WTC11 (cell line): ENCODE data around the gene CNR2. TPM values are rescaled to one million over a fixed set of nuclear protein-coding genes. Genes with fewer than 3 reads are reported as not detected.

ENCODE experiments used
- ATAC-seq: fragments of 200-7000 bp; cut with Tn5 transposase; 2 replicates; pipeline ENCODE4 v1.10.0; 2021; ENCODE audit warnings: mild to moderate bottlenecking, moderate library complexity
- CTCF ChIA-PET: fragments of 300-600 bp; sonication (Branson Sonifier 250); formaldehyde crosslinking; loops from one replicate; lab custom pipeline; 2021; ENCODE audit warnings: antibody characterized with exemption; lab: Charles Lee
- POLR2A ChIA-PET: fragments of 350-600 bp; sonication (Branson Sonifier 250); formaldehyde crosslinking; loops from one replicate; lab custom pipeline; 2021; ENCODE audit warnings: antibody characterized with exemption; lab: Charles Lee
- DNase-seq: peaks from one replicate; pipeline ENCODE4 v3.0.0; 2021; ENCODE audit warnings: low spot score
- H3K27ac Mint-ChIP-seq: 2 replicates; pipeline ENCODE4 v1.8.0; 2021; ENCODE audit warnings: mixed read lengths
- H3K27me3 Mint-ChIP-seq: 2 replicates; pipeline ENCODE4 v1.8.0; 2021; ENCODE audit warnings: low read depth, mild to moderate bottlenecking, moderate library complexity, mixed read lengths
- H3K36me3 Mint-ChIP-seq: 2 replicates; pipeline ENCODE4 v1.8.0; 2021; ENCODE audit warnings: mixed read lengths
- H3K4me1 Mint-ChIP-seq: 2 replicates; pipeline ENCODE4 v1.8.0; 2022; ENCODE audit warnings: mixed read lengths
- H3K4me3 Mint-ChIP-seq: 2 replicates; pipeline ENCODE4 v1.8.0; 2021; ENCODE audit warnings: mild to moderate bottlenecking, moderate library complexity, mixed read lengths
- H3K9me3 Mint-ChIP-seq: 2 replicates; pipeline ENCODE4 v1.8.0; 2021; ENCODE audit warnings: mixed read lengths
- ATF1 ChIP-seq: sonication (generic); formaldehyde crosslinking; IDR thresholded peaks from 2 replicates; pipeline ENCODE4 v1.8.1; 2023; ENCODE audit warnings: mild to moderate bottlenecking, moderate library complexity, missing genetic modification reagents
- ESRRA ChIP-seq: sonication (generic); formaldehyde crosslinking; IDR thresholded peaks from 2 replicates; pipeline ENCODE4 v1.8.1; 2022; ENCODE audit warnings: mild to moderate bottlenecking, missing genetic modification reagents, borderline replicate concordance
- ETV6 ChIP-seq: sonication (generic); formaldehyde crosslinking; IDR thresholded peaks from 2 replicates; pipeline ENCODE4 v1.8.1; 2022; ENCODE audit warnings: mild to moderate bottlenecking, missing genetic modification reagents
- FOXP1 ChIP-seq: sonication (generic); formaldehyde crosslinking; IDR thresholded peaks from 2 replicates; pipeline ENCODE4 v1.8.0; 2022; ENCODE audit warnings: missing genetic modification reagents, mild to moderate bottlenecking, moderate library complexity, borderline replicate concordance
- MXD4 ChIP-seq: fragments of 250-450 bp; sonication (Bioruptor Pico); IDR thresholded peaks from 2 replicates; pipeline ENCODE4 v1.8.0; 2021; ENCODE audit warnings: mild to moderate bottlenecking, moderate library complexity, borderline replicate concordance
- NR1H2 ChIP-seq: sonication (generic); formaldehyde crosslinking; IDR thresholded peaks from 2 replicates; pipeline ENCODE4 v1.9.0; 2021; ENCODE audit warnings: mild to moderate bottlenecking, moderate library complexity, missing genetic modification reagents
- NR3C1 ChIP-seq: sonication (generic); formaldehyde crosslinking; conservative IDR thresholded peaks from 2 replicates; pipeline ENCODE4 v1.8.1; 2023; ENCODE audit warnings: low read depth, mild to moderate bottlenecking, missing genetic modification reagents
- OVOL2 ChIP-seq: fragments of 250-450 bp; sonication (Bioruptor Pico); IDR thresholded peaks from 2 replicates; pipeline ENCODE4 v1.9.0; 2021; ENCODE audit warnings: mild to moderate bottlenecking, borderline replicate concordance
- TCF7 ChIP-seq: sonication (generic); formaldehyde crosslinking; IDR thresholded peaks from 2 replicates; pipeline ENCODE4 v1.8.0; 2022; ENCODE audit warnings: mild to moderate bottlenecking, low read depth, missing genetic modification reagents, moderate library complexity
- TEAD1 ChIP-seq: sonication (generic); formaldehyde crosslinking; IDR thresholded peaks from 2 replicates; pipeline ENCODE4 v1.8.0; 2022; ENCODE audit warnings: mild to moderate bottlenecking, missing genetic modification reagents
- TEAD4 ChIP-seq: sonication (generic); formaldehyde crosslinking; IDR thresholded peaks from 2 replicates; pipeline ENCODE4 v1.8.0; 2022; ENCODE audit warnings: mild to moderate bottlenecking, missing genetic modification reagents
- TP53 ChIP-seq: sonication (generic); formaldehyde crosslinking; IDR thresholded peaks from 2 replicates; pipeline ENCODE4 v1.8.1; 2023; ENCODE audit warnings: mild to moderate bottlenecking, missing genetic modification reagents
- ZNF232 ChIP-seq: sonication (generic); formaldehyde crosslinking; IDR thresholded peaks from 2 replicates; pipeline ENCODE4 v1.8.0; 2022; ENCODE audit warnings: mild to moderate bottlenecking, missing genetic modification reagents
- ZNF317 ChIP-seq: sonication (generic); formaldehyde crosslinking; IDR thresholded peaks from 2 replicates; pipeline ENCODE4 v1.8.1; 2023; ENCODE audit warnings: low read depth, mild to moderate bottlenecking, moderate library complexity, missing genetic modification reagents, borderline replicate concordance
- total RNA-seq: library from RNA; stranded (reverse); gene quantifications from 3 replicates; pipeline ENCODE4 v1.2.3, GENCODE V29; 2021
- TF ChIP-seq, protein P1 (sequence below): sonication (generic); formaldehyde crosslinking; IDR thresholded peaks from 2 replicates; pipeline ENCODE4 v1.8.1; 2022; ENCODE audit warnings: low read depth, mild to moderate bottlenecking, moderate library complexity, missing genetic modification reagents, borderline replicate concordance
- TF ChIP-seq, protein P2 (sequence below): fragments of 250-450 bp; sonication (Bioruptor Pico); IDR thresholded peaks from 2 replicates; pipeline ENCODE4 v1.8.0; 2021; ENCODE audit warnings: mild to moderate bottlenecking
- TF ChIP-seq, protein P3 (sequence below): sonication (generic); formaldehyde crosslinking; IDR thresholded peaks from 2 replicates; pipeline ENCODE4 v1.8.0; 2022; ENCODE audit warnings: mild to moderate bottlenecking, missing genetic modification reagents
- TF ChIP-seq, protein P4 (sequence below): sonication (generic); formaldehyde crosslinking; IDR thresholded peaks from 2 replicates; pipeline ENCODE4 v1.8.1; 2022; ENCODE audit warnings: mild to moderate bottlenecking, moderate library complexity, missing genetic modification reagents
- TF ChIP-seq, protein P5 (sequence below): fragments of 250-450 bp; sonication (Bioruptor Pico); conservative IDR thresholded peaks from 2 replicates; pipeline ENCODE4 v1.9.0; 2021; ENCODE audit warnings: mild to moderate bottlenecking
- TF ChIP-seq, protein P6 (sequence below): sonication (generic); formaldehyde crosslinking; IDR thresholded peaks from 2 replicates; pipeline ENCODE4 v1.8.1; 2023; ENCODE audit warnings: mild to moderate bottlenecking, missing genetic modification reagents, moderate library complexity
- TF ChIP-seq, protein P7 (sequence below): sonication (generic); formaldehyde crosslinking; IDR thresholded peaks from 2 replicates; pipeline ENCODE4 v1.8.1; 2022; ENCODE audit warnings: low read depth, missing genetic modification reagents, borderline replicate concordance
- TF ChIP-seq, protein P8 (sequence below): fragments of 250-450 bp; sonication (Bioruptor Pico); IDR thresholded peaks from 2 replicates; pipeline ENCODE4 v1.9.0; 2021; ENCODE audit warnings: moderate library complexity, mild to moderate bottlenecking, inconsistent platforms, borderline replicate concordance
- TF ChIP-seq, protein P9 (sequence below): sonication (generic); formaldehyde crosslinking; conservative IDR thresholded peaks from 2 replicates; pipeline ENCODE4 v1.8.1; 2023; ENCODE audit warnings: mild to moderate bottlenecking, low read depth, missing genetic modification reagents, moderate library complexity

Gene CNR2
- total RNA-seq, 1 experiment from 2014 or later, result not detected

DNA sequence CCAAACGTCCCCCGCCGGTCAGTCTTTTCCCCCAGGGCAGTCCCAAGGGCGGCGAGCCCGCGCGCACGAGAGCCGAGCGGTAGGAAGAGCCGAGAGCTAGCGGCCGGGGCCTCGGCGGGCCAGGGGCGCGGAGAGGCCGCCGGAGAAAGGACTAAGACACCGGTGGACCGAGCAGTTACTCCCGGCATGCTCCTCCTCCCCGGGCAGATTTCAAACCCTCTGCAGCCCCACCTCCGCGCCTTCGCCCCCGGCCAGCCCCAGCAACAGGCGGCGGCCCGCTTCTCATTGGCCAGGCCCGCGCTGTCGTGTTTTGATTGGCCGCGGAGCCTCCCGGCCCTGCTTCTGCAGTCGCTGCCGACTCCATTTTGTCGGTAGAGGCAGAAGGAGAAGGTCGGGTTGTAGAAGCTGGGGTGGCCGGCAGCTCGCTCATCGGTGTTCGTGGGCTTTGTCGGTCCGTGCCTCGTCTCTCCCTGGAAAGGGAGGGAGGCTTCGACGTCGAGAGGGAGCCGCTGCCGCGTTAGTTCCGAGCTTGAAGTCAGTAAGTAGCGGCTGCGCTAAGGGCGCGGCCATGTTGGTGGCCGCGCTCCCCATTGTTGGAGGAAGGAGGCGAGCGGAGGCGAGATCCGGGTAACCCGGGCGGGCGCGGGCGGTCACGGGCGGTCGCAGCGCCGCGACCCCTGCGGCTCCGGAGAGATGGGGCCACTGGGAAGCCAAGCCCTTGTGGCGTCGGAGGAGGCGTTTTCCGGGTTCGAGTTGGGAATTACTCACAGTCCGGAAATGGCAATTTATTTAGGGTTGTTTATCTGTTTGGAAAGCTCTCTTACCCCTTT is 46.5 kb upstream of the CNR2 start, which contains the start of gene PNRC2:
Gene PNRC2 (plus strand): TSS at position 368 of the 830 bp plus-strand sequence. CDS start 1,630 bp downstream, outside the sequence.
- ChIA-PET POLR2A (interaction anchor here (0.6 to 1.4 kb wide), 6 partner anchors 21 to 191 kb away, joined by 3 to 4 read pairs (median 4); partner anchors contain the start of gene SRSF10), CTCF (interaction anchor here (1.0 to 1.4 kb wide), 3 partner anchors 11 to 190 kb away, joined by 4 to 5 read pairs (median 4); no protein-coding TSS in a partner anchor)
- peak; percentile 91 for ATAC-seq
- peaks cover 23% of the 10 kb centered on the region for H3K36me3 Mint-ChIP-seq
- peaks cover 42% of the 10 kb centered on the region for H3K4me1 Mint-ChIP-seq
- H3K4me3 Mint-ChIP-seq, result peak within 1 kb of the TSS; percentile 88
- no peaks in the 10 kb centered on the region for H3K27me3 Mint-ChIP-seq
- H3K27ac Mint-ChIP-seq, result peak within 1 kb of the TSS; percentile 100
- no peaks in the 10 kb centered on the region for H3K9me3 Mint-ChIP-seq
- DNase-seq, result peak; percentile 97
- TF ChIP-seq ATF1 (CRISPR knock-in tag) (no peak), TP53 (no peak), ESRRA (CRISPR knock-in tag) (peak; percentile 79; the same call in 1 of the 2 replicates), OVOL2 (CRISPR knock-in tag) (no peak), FOXP1 (CRISPR knock-in tag) (peak; percentile 56; the same call in 1 of the 2 replicates), ZNF317 (CRISPR knock-in tag) (0 out of 2 replicates have a peak, but pooled peaks have one; percentile 9), NR3C1 (CRISPR knock-in tag) (no peak), ETV6 (no peak), TEAD1 (CRISPR knock-in tag) (peak; percentile 74; the same call in 1 of the 2 replicates), ZNF232 (CRISPR knock-in tag) (no peak), MXD4 (CRISPR knock-in tag) (no peak), TEAD4 (no peak), NR1H2 (no peak), TCF7 (CRISPR knock-in tag) (no peak)
- TF ChIP-seq, protein P1, sequence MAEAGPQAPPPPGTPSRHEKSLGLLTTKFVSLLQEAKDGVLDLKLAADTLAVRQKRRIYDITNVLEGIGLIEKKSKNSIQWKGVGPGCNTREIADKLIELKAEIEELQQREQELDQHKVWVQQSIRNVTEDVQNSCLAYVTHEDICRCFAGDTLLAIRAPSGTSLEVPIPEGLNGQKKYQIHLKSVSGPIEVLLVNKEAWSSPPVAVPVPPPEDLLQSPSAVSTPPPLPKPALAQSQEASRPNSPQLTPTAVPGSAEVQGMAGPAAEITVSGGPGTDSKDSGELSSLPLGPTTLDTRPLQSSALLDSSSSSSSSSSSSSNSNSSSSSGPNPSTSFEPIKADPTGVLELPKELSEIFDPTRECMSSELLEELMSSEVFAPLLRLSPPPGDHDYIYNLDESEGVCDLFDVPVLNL (CRISPR knock-in tag), result no peak; the same call in 1 of the 2 replicates
- TF ChIP-seq, protein P2, sequence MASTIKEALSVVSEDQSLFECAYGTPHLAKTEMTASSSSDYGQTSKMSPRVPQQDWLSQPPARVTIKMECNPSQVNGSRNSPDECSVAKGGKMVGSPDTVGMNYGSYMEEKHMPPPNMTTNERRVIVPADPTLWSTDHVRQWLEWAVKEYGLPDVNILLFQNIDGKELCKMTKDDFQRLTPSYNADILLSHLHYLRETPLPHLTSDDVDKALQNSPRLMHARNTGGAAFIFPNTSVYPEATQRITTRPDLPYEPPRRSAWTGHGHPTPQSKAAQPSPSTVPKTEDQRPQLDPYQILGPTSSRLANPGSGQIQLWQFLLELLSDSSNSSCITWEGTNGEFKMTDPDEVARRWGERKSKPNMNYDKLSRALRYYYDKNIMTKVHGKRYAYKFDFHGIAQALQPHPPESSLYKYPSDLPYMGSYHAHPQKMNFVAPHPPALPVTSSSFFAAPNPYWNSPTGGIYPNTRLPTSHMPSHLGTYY (CRISPR knock-in tag), result no peak
- TF ChIP-seq, protein P3, sequence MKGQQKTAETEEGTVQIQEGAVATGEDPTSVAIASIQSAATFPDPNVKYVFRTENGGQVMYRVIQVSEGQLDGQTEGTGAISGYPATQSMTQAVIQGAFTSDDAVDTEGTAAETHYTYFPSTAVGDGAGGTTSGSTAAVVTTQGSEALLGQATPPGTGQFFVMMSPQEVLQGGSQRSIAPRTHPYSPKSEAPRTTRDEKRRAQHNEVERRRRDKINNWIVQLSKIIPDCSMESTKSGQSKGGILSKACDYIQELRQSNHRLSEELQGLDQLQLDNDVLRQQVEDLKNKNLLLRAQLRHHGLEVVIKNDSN (CRISPR knock-in tag), result no peak; the same call in 1 of the 2 replicates
- TF ChIP-seq, protein P4, sequence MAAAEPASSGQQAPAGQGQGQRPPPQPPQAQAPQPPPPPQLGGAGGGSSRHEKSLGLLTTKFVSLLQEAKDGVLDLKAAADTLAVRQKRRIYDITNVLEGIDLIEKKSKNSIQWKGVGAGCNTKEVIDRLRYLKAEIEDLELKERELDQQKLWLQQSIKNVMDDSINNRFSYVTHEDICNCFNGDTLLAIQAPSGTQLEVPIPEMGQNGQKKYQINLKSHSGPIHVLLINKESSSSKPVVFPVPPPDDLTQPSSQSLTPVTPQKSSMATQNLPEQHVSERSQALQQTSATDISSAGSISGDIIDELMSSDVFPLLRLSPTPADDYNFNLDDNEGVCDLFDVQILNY (CRISPR knock-in tag), result peak; percentile 80
- TF ChIP-seq, protein P5, sequence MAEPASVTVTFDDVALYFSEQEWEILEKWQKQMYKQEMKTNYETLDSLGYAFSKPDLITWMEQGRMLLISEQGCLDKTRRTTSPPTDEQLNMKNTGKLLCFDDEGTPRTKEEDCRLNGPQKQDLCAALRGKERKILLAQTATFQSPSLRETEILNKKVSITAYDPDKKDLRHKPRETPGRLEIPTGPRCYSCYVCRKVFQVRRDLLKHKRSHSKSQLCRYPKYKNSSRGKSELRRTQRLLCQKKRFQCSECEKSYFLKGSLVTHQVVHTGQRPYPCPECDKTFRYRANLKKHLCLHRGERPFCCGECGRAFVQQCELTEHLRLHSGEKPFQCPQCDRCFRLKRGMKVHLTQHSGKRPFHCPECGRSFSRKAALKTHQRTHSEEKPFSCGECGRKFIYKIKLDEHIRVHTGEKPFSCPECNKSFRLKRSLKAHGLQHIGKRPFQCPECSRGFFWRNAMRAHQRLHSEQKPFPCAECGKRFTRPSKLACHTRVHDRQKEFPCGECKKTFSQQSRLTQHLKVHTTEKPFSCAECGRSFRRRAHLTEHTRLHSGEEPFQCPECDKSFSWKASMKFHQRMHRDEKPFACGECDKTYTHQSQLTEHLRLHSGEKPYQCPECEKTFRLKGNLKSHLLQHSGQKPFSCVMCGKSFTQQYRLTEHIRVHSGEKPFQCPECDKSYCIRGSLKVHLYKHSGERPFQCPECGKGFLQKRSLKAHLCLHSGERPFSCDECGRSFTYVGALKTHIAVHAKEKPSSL, result no peak
- TF ChIP-seq, protein P6, sequence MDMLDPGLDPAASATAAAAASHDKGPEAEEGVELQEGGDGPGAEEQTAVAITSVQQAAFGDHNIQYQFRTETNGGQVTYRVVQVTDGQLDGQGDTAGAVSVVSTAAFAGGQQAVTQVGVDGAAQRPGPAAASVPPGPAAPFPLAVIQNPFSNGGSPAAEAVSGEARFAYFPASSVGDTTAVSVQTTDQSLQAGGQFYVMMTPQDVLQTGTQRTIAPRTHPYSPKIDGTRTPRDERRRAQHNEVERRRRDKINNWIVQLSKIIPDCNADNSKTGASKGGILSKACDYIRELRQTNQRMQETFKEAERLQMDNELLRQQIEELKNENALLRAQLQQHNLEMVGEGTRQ (CRISPR knock-in tag), result no peak
- TF ChIP-seq, protein P7, sequence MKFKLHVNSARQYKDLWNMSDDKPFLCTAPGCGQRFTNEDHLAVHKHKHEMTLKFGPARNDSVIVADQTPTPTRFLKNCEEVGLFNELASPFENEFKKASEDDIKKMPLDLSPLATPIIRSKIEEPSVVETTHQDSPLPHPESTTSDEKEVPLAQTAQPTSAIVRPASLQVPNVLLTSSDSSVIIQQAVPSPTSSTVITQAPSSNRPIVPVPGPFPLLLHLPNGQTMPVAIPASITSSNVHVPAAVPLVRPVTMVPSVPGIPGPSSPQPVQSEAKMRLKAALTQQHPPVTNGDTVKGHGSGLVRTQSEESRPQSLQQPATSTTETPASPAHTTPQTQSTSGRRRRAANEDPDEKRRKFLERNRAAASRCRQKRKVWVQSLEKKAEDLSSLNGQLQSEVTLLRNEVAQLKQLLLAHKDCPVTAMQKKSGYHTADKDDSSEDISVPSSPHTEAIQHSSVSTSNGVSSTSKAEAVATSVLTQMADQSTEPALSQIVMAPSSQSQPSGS, result no peak
- TF ChIP-seq, protein P8, sequence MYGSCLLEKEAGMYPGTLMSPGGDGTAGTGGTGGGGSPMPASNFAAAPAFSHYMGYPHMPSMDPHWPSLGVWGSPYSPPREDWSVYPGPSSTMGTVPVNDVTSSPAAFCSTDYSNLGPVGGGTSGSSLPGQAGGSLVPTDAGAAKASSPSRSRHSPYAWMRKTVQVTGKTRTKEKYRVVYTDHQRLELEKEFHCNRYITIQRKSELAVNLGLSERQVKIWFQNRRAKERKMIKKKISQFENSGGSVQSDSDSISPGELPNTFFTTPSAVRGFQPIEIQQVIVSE (CRISPR knock-in tag), result no peak
- TF ChIP-seq, protein P9, sequence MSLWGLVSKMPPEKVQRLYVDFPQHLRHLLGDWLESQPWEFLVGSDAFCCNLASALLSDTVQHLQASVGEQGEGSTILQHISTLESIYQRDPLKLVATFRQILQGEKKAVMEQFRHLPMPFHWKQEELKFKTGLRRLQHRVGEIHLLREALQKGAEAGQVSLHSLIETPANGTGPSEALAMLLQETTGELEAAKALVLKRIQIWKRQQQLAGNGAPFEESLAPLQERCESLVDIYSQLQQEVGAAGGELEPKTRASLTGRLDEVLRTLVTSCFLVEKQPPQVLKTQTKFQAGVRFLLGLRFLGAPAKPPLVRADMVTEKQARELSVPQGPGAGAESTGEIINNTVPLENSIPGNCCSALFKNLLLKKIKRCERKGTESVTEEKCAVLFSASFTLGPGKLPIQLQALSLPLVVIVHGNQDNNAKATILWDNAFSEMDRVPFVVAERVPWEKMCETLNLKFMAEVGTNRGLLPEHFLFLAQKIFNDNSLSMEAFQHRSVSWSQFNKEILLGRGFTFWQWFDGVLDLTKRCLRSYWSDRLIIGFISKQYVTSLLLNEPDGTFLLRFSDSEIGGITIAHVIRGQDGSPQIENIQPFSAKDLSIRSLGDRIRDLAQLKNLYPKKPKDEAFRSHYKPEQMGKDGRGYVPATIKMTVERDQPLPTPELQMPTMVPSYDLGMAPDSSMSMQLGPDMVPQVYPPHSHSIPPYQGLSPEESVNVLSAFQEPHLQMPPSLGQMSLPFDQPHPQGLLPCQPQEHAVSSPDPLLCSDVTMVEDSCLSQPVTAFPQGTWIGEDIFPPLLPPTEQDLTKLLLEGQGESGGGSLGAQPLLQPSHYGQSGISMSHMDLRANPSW, result no peak
